ENCODE results near the gene ZBTB11.
"Not testable (repeated sequence)": the region's sequence is repeated elsewhere in the genome, so short reads cannot be mapped to it uniquely, and the experiment has no call there.

Gene ZBTB11, protein sequence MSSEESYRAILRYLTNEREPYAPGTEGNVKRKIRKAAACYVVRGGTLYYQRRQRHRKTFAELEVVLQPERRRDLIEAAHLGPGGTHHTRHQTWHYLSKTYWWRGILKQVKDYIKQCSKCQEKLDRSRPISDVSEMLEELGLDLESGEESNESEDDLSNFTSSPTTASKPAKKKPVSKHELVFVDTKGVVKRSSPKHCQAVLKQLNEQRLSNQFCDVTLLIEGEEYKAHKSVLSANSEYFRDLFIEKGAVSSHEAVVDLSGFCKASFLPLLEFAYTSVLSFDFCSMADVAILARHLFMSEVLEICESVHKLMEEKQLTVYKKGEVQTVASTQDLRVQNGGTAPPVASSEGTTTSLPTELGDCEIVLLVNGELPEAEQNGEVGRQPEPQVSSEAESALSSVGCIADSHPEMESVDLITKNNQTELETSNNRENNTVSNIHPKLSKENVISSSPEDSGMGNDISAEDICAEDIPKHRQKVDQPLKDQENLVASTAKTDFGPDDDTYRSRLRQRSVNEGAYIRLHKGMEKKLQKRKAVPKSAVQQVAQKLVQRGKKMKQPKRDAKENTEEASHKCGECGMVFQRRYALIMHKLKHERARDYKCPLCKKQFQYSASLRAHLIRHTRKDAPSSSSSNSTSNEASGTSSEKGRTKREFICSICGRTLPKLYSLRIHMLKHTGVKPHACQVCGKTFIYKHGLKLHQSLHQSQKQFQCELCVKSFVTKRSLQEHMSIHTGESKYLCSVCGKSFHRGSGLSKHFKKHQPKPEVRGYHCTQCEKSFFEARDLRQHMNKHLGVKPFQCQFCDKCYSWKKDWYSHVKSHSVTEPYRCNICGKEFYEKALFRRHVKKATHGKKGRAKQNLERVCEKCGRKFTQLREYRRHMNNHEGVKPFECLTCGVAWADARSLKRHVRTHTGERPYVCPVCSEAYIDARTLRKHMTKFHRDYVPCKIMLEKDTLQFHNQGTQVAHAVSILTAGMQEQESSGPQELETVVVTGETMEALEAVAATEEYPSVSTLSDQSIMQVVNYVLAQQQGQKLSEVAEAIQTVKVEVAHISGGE

GRCh38 chr3:101676765-101677435 is at the start of gene ZBTB11:
ZBTB11 (minus strand) TSS chr3:101677132; CDS start chr3:101676914, 218 bp downstream.
- FAIRE-seq = peak; percentile 95

DNA sequence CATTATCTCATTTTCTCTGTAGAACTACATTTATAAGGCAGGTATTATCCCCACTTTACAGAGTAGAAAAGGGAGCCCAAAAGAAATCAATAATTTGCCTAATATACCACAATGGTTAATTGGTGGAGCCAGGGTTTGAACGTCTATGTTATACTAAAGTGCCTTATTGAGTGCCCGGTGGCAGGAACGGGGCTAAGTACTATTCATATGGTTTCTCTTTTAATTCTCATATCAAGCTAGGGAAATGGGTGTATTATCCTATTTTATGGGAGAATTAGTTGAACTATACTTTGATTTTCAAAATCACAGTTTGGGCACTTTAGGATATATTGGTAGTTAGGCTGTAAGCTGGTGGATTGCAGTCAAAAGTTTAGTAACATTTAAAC is 49.0 kb upstream of the ZBTB11 start:
- no peak for FAIRE-seq

DNA sequence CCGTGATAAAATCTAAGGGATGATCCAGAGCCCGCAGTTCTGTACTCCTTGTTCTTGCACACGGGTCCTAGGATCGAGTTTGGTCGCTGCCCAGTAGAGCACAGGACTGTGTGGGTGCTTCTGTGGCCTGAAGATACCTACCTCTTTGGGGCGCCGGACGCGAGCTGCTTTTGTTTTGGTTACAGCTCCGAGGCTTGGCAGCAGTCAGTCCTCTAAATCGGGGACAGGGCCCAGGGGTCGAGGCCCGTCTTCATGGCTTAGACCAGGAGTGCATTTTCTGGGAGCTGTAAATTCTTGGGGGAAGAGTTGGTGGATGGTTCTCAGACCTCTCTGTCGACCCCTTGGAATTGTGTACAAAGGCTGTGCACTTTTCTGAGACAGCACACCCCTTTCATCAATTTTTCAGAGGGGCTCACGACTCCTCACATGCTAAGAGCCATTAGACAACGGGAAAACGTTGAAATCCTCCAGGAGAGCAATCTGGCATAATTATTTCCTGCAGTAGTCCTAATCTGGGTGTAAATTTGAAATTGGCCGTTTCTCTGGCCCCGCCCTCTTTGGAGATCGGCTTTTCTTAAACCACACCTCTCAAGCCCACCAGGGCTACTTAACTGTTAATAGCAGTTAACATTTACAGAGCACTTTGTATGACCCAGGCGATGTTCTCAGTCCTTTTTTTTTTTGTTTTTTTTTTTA is 48.4 kb upstream of the ZBTB11 start:
- FAIRE-seq = no peak

DNA sequence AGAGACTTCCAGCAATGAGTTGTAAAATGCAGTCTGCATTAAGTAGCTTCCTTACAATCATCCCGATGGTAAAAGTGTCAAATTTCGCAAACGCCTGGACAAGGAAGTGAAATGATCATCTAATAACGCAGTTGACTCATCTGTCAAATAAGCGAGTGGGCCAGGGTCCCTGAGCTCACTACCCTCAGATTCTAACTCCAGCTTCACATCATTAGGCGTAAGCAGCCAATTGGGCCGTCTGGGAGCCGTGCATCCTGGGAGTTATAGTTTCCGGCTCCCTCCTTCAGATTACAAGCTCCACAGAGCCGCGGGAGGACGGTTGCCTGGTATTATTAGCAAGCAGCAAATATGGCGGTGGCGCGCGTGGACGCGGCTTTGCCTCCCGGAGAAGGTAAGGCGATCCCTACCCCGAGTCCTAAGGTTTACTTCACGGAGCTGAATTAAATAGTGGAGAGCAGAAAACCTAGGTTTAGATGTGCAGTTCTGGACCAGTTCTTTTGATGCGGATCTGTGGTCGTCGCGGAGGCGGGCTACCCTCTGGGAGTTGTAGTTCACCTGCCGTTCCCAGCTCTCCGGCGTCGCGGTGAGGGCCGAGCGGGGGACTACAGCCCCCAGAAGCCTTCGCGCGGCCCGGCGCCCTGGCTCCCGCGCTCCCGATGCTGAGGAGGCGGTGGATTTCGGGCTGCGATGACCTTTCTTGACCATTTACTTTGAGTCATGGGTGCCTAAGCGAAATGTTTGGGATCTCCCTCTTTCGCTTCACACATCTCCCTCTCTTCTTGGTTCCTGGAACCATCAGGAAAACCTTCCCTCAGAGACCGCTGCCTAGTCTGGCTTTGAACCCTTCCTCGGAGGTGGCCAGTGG is 47.6 kb upstream of the ZBTB11 start, which contains the start of gene CEP97:
Gene CEP97 (plus strand): TSS at position 286 of the 865 bp plus-strand sequence. CDS start 63 bp downstream, at position 349.
- peak; percentile 74 for FAIRE-seq

- FAIRE-seq = no peak
Measured at GRCh38 chr3:101722394-101723173, 45.7 kb upstream of the ZBTB11 start.

DNA sequence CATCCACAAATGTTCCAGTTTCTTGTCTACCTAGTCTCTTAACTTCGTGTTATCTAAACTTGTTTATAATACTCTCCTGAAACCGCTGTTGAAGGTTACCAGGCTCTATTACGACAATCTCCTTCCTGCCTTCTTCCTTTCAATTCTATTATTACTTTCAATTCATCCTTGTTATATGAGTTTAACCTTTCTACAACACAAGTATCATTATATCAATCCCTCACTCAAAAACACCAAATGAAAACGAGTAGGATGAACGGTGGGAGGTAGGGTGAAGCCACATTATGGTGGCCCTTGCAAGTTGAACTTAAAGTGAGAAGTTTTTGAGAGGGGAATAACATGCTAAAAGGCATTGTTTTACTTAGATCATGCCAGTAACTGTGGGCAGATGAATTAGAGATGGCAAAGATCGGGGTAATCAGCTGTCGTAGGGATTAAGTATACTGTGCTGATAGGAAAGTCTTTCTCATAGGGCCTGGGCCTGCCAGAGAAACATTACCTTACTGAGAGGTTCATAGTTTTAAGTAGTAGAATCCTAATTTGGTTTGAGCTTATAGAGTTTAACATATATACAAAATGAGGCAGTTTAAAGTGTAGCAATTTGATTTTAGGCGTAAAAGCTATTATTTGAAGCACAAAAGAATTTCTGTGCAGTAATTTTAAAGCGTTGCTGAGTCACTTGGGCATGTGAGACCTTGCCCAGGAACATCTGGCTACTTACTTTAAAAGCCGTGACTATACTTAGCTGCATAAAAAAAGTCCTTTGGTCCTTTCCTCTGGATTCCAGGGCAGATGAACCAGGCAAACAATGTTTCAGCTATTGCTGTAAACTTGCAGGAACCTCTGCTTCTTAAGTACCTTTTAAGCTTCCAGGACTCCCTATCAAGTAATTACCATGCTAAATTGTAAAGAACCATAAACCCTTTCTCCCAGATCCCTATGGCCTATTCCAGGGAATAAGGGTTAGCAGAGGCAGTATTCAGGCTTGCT is 44.2 kb upstream of the ZBTB11 start:
- no peak for FAIRE-seq

GRCh38 chr3:101719604-101720185 is 42.8 kb upstream of the ZBTB11 start:
- no peak for FAIRE-seq

GRCh38 chr3:101718455-101718854 is 41.5 kb upstream of the ZBTB11 start:
- FAIRE-seq = no peak

GRCh38 chr3:101709126-101709525 is 32.2 kb upstream of the ZBTB11 start:
- no peak for FAIRE-seq

DNA sequence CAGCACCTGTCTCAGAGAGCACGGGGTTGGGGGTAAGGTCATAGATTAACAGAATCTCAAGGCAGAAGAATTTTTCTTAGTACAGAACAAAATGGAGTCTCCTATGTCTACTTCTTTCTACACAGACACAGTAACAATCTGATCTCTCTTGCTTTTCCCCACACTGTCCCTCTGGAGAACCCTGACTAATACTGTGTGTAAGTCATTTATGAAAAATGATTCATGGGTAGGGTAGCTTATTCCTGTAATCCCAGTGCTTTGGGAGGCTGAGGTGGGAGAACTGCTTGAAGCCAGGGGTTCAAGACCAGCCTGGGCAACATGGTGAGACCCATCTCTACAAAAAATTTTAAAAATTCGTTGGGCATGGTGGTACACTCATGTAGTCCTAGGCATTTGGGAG is 27.7 kb upstream of the ZBTB11 start:
- not testable (repeated sequence) for FAIRE-seq

DNA sequence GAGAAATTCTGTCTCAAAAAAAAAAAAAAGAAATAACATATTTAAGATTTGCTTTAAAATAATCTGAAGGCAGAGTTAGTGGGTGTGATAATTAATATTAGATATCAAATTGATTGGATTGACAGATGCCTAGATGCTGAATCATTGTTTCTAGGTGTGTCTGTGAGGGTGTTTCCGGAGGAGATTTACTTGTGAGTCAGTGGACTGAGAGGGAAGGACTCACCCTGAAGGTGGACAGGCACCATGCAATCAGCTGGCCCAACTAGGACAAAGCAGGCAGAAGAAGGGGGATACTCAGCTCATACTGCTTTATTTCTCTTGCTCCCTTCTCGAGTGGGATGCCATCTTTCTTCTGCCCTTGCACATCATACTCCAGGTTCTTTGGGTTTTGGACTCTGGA is 26.2 kb upstream of the ZBTB11 start:
- FAIRE-seq = no peak

- FAIRE-seq = no peak
Measured at GRCh38 chr3:101702726-101703125, 25.8 kb upstream of the ZBTB11 start.

GRCh38 chr3:101701696-101702634 is 25.0 kb upstream of the ZBTB11 start:
- FAIRE-seq = no peak

- no peak for FAIRE-seq
Measured at GRCh38 chr3:101695779-101696372, 18.9 kb upstream of the ZBTB11 start.

DNA sequence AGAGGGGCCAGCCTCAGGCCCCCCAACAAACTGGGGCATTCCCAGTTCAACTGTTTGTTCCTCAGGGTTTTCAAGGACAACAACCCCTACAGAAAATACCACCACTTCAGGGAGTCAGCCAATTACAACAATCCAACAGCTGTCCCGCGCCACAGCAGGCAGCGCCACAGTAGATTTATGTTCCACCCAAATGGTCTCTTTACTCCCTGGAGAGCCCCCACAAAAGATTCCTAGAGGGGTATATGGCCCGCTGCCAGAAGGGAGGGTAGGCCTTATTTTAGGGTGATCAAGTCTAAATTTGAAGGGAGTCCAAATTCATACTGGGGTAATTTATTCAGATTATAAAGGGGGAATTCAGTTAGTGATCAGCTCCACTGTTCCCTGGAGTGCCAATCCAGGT is 17.9 kb upstream of the ZBTB11 start:
- FAIRE-seq = not testable (repeated sequence)

GRCh38 chr3:101693540-101693939 is 16.6 kb upstream of the ZBTB11 start:
- not testable (repeated sequence) for FAIRE-seq
